BJ (cell line): ENCODE data around the gene FAM50A. TPM values are rescaled to one million over a fixed set of nuclear protein-coding genes. Genes with fewer than 3 reads are reported as not detected.

Experiments used
- CTCF ChIA-PET: fragments of 350-600 bp; formaldehyde crosslinking; extraction: SDS; loops from one replicate; lab custom pipeline; 2021; ENCODE audit warnings: antibody characterized with exemption, inconsistent platforms; lab: Yijun Ruan, JAX
- POLR2A ChIA-PET: fragments of 300-600 bp; sonication (Branson Sonifier 250); formaldehyde crosslinking; extraction: SDS; loops from one replicate; lab custom pipeline; 2021; ENCODE audit warnings: antibody characterized with exemption; lab: Charles Lee
- DNase-seq: peaks from one replicate; pipeline ENCODE4 v3.0.0-alpha.2; 2011; ENCODE audit warnings: low read depth
- H3K27me3 ChIP-seq: 2 replicates; pipeline ENCODE4 v1.6.0; 2011; ENCODE audit warnings: low read length; ENCODE audit not compliant: control insufficient read depth, insufficient read depth
- H3K36me3 ChIP-seq: 2 replicates; pipeline ENCODE4 v1.5.1; 2011; ENCODE audit warnings: low read length; ENCODE audit not compliant: control insufficient read depth, insufficient read depth
- H3K4me3 ChIP-seq: 2 replicates; pipeline ENCODE4 v1.5.1; 2011; ENCODE audit warnings: low read depth, mild to moderate bottlenecking, control low read depth, low read length
- CTCF ChIP-seq: IDR thresholded peaks from 2 replicates; pipeline ENCODE4 v1.5.1; 2011; ENCODE audit warnings: low read depth, mild to moderate bottlenecking, control low read depth, inconsistent platforms, low read length, moderate library complexity; ENCODE audit not compliant: insufficient read depth
- polyA plus RNA-seq: library from polyadenylated mRNA; depleted of rRNA; stranded (reverse); fragments of >200 nt; gene quantifications from 2 replicates; pipeline ENCODE4 v1.2.3, GENCODE V29; 2011

Gene FAM50A
- polyA plus RNA-seq, 1 experiment = 74.8 TPM

- CTCF ChIA-PET = no interaction called here
- no peaks in the 10 kb centered on the region for H3K27me3 ChIP-seq
- no peak overlapping the region for H3K4me3 ChIP-seq
- TF ChIP-seq CTCF = no peak
- H3K36me3 ChIP-seq = peaks cover 12% of the 10 kb centered on the region
- DNase-seq = no peak
- POLR2A ChIA-PET = no interaction called here
These were observed 41.3 kb upstream of the FAM50A start for GRCh38 chrX:154402622-154403127.

- ChIA-PET CTCF (no interaction called here), POLR2A (no interaction called here)
These were observed 40.7 kb upstream of the FAM50A start for GRCh38 chrX:154403192-154403591.

GRCh38 chrX:154403858-154404257 lies 40.1 kb upstream of the FAM50A start:
- POLR2A ChIA-PET = no interaction called here
- DNase-seq = no peak
- no peaks in the 10 kb centered on the region for H3K27me3 ChIP-seq
- TF ChIP-seq CTCF = no peak
- CTCF ChIA-PET = no interaction called here
- H3K36me3 ChIP-seq = peaks cover 12% of the 10 kb centered on the region
- no peak overlapping the region for H3K4me3 ChIP-seq

More at GRCh38 chrX:154403192-154403591, 40.7 kb upstream of the FAM50A start:
- TF ChIP-seq CTCF = no peak
- no peak overlapping the region for H3K4me3 ChIP-seq
- DNase-seq = no peak
- H3K36me3 ChIP-seq = peaks cover 12% of the 10 kb centered on the region
- H3K27me3 ChIP-seq = no peaks in the 10 kb centered on the region

GRCh38 chrX:154404625-154405192 lies 39.2 kb upstream of the FAM50A start:
- ChIA-PET POLR2A (no interaction called here), CTCF (no interaction called here)

More at GRCh38 chrX:154404625-154405192, 39.2 kb upstream of the FAM50A start:
- H3K27me3 ChIP-seq = no peaks in the 10 kb centered on the region
- H3K4me3 ChIP-seq = no peak overlapping the region
- no peak for DNase-seq
- peaks cover 6% of the 10 kb centered on the region for H3K36me3 ChIP-seq
- no peak for TF ChIP-seq CTCF
